T follicular helper cell (primary cell): ENCODE results near the gene GOLGB1.
"Not testable (repeated sequence)": the region's sequence is repeated elsewhere in the genome, so short reads cannot be mapped to it uniquely, and the experiment has no call there.

ENCODE experiments used
- DNase-seq: peaks from one replicate; pipeline ENCODE4 v3.0.0-alpha.2; 2020; ENCODE audit warnings: low read depth

The GOLGB1 gene

DNA sequence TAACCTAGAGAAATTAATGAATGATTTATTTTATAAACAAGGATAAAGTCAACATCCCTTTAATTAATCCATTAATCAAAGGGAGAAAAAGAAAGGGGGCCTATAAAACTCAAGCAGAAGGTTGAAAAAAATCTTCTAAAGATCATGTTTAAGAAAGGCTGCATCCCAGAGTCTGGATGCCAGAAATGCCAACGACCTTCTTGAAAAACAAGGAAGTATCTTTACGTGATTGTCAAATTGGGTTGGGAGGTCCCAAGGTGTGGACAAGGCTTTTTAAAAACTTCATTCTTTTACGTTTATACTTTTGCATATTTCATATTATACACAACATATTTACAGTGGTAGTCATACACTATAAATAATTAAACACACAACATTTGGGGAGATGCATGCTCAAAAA lies 1.6 kb downstream of the GOLGB1 start:
- no peak for DNase-seq

DNA sequence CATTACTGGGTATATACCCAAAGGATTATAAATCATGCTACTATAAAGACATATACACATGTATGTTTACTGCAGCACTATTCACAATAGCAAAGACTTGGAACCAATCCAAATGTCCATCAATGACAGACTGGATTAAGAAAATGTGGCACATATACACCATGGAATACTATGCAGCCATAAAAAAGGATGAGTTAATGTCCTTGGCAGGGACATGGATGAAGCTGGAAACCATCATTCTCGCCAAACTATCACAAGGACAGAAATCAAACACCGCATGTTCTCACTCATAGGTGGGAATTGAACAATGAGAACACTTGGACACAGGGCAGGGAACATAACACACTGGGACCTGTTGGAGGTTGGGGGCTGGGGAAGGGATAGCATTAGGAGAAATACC lies 6.4 kb downstream of the GOLGB1 start:
- DNase-seq, result not testable (repeated sequence)

DNA sequence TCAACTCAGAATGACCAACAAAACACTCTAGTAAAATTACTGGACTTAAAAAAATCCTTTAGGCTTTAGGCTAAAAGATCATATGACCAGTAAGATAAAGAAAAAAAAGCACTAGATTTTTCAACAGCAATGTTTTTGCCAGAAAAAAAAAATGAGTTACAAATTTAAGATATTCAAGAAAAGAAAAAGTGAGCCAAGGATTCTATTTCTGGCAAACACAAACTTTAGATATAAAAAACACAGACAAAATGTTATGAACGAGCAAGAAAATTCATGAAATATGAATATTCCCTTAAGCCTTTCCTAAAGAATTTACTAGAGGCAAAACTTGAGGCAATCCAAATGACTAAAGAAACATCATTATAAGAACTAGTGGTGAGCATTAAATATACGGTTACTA lies 8.6 kb downstream of the GOLGB1 start:
- no peak for DNase-seq

DNA sequence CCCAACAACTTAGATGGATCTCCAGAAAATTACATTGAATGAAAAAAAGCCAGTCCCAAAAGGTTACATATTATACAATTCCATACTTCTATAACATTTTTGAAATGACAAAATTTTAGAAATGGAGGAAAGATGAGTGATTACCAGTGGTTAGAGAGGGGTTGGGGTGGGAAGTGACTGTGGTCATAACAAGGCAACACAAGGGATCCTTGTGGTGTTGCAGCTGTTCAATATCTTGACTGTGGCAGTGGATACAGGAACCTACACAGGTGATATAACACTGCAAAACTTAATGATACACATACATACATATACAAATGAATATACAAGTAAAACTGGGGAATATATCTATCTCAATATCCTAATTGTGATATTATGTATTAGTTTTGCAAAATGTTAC lies 9.6 kb downstream of the GOLGB1 start:
- no peak for DNase-seq

DNA sequence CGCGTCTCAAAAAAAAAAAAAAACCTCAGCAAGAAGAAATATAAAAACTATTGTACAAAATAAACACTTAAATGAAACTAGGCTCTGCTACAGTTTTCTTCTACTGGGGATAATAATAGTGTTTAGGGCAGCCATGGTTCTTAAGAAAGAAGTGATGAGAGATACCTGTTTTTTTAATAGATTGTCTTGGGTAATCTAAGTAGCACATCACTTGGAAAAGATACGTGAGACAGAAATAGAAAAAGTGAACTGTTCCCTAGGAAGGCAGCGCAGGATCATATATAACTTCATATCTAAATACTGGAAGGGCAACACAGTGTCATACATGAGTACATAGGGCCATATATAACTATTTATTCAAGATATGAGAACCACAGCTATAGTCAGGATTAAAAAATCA lies 11.9 kb downstream of the GOLGB1 start:
- no peak for DNase-seq

DNA sequence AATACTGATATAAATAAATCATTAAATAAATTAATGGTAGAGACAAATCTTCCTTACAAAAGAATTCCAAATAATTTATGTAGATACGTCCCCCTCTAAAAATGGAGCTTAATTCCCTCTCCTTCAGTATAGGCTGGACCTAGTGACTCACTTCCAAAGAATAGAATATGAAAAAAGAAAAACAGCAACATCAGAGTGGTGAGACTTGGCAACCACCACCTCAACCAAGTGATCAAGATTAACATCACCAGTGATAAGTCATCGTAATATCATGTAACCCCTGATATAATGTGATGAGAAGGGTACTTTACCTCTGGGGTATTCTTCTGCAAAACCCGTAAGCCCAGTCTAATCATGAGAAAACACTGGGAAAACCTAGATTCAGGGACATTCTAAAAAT lies 13.4 kb downstream of the GOLGB1 start:
- DNase-seq, result no peak

DNA sequence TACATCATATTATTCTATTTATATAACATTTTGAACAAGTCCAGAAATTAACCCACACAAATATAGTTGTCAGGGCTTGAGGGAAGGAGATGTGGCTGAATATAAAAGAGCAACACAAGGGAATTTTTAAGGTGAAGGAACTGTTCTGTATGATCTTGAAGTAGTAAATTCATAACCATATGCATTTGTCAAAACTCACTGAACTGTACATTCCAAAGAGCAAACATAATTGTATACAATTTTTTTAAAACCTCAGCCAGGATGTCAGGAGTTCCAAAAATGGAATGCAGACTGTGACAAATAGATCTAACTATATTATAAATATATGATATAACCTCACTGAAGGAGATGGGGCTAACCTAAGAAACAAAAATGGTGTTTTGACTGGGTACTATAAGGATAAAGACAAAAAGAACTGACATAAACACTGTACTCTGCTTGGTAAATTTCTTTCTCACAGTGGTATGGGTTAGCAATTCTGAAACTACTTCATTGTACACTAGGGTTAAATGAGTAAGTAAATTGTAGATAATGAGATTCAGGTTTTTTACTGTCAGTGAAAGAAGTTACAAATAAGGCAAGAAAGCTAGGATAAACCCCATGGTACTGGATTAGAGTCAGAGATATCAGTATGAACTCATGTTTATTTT lies 14.4 kb downstream of the GOLGB1 start:
- DNase-seq, result no peak

DNA sequence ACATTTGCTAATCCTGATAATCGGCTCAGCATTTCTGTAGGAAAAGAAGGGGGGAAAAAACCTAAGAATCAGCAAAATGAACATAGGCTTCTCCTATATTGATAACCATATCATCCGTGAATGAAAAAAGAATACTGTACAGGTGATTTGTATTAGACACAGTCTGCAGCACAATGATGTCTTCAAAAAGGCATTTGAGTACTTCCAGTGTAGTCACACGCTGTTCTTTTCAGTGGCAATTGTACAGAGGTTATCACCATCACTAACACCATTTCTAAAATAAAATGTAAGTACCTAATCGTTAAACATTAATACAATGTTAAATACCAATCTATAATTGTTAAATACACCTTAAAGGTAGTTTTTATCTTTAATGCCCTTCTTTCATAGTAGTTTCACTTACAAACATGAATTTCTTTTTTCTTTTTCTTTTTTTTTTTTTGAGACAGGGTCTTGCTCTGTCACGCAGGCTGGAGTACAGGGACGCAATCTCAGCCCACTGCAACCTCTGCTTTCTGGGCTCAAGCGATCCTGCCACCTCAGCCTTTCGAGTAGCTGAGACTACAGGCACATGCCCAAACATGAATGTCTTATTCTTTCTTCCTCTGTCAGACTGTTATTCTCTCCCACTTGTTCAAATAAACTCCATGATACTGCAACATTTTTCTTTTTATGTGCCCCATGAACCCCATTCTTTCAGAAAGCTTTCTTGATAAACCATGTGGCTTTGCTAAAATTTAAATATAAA lies 18.4 kb downstream of the GOLGB1 start:
- DNase-seq, result no peak

DNA sequence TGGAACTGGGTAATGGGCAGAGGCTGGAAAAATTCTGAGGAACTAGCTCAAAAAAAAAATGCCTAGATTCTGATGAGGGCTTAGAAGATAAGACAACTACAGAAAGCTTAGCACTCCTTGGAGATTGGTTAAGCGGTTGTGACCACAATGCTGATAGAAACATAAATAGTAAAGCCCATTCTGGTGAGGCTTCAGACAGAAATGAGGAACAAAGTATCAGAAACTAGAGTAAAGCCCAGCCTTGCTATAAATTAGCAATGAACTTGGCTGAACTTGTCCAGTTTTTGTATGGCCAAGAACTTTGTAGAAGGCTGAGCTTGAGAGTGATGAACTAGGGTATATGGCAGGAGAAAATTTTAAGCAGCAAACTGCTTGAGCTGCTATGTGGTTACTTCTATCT lies 25.4 kb downstream of the GOLGB1 start:
- no peak for DNase-seq

DNA sequence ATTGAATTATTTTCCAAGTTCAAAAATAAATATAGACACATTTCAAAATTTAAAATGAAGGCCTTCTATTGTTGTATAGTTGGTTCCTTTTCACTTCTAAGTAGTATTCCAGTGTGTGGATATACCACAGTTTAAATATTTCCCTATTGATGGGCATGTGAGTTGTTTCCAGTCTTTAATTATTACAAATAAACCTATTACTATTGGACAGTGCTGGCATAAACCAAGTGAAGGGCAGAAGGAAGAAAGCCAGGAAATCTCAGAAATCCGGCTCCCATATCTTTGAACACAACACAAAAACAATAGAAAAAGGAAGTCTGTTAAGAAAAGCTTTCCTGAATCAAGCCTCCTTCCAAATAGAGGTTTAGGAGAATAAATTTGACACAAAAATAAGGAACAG lies 26.1 kb downstream of the GOLGB1 start:
- no peak for DNase-seq

DNA sequence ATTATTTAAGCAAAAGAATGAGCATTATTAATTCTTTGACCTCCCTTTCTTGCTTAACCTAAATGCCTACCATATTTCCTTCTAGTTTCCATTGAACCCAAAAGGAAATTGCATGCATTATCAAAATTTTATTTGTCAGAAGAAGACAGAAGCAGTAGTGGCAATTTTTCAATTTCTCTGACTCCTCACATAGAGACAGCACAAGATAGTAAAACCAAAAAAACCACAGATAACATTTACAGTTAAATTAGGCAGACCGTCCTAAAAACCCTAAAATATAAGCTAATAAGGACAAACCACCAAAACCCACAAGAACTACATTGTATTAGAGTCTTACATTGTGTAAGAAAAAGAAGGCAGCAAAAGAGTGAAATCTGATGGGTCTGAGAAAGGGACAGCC lies 27.1 kb downstream of the GOLGB1 start:
- no peak for DNase-seq

DNA sequence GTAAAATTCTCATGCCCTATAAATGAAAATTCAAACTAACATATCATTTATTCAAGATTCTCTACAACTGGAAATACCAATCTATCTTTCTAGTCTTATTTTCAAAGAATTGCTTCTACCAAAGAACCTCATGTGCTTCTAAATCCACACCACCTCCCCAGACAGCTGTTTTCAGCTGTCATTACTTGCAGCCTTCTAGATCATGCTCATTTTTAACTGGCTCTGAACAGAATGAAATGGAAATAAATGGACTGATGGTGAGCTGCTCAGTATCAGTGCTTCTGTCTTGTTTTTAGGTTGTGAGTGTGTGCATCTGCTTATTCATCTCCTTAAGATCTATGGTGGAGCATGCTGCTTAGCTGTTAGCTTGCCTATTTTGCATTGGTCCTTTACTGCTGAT lies 29.4 kb downstream of the GOLGB1 start:
- DNase-seq, result no peak

DNA sequence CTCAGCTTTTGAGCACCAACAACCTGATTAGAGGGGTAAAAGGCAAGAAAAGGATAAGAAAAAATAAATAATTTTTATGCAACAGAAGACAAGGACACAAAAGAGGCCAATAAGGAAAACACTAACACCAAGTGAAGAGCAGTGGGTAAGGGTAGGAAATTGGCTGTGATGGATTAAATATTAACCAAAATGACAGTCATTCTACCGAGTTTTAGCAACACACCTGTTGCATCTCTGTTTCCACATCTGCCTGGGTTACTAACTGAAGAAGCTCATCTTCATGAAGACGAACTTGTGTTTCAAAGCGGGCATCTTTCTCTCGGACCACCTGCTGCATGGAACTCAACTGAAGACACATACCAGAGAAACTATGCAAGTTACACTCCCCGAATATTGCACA lies 30.1 kb downstream of the GOLGB1 start:
- no peak for DNase-seq

DNA sequence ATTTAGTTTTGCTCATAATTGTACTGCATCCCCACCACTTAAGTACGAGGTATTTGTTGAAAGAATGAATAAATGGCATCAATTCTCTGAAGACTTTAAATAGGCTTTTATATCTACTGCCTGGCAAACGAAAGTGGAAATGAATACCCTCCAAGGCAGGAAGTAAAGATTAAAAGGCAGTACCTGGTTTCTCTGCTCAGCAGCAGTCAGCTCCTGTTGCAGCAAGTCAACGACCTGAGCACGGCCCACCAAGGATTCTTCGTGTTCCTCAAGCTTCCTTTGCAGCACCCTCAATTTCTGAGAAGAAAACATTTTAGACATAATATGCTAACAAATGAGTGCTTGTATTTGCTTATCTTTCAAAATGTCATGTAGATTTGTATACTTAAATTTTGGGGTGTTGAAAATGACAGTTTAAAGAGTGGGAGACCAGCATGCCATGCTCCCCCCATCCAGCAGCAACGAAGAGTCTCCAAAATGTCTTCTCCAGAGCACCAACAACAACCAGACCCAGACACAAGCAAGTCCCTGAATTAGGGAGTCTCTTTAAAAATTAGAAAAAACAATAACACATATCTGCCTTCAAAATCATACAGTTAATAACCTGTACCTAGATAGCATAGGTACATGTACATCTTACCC lies 31.2 kb downstream of the GOLGB1 start:
- peak; percentile 1 for DNase-seq

DNA sequence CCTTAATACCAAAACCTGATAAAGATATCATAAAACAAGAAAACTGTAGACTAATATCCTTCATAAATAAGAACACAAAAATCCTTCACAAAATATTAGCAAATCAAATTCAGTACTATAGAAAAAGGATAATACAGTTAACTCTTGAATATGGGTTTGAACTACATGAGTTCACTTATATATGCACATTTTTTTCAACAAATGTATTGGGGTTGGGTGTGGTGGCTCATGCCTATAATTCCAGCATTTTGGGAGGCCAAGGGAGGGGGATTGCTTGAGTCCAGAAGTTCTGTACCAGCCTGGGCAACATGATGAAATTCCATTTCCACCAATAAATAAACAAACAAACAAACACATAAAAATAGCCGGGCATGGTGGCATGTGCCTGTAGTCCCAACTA lies 39.2 kb downstream of the GOLGB1 start:
- no peak for DNase-seq

DNA sequence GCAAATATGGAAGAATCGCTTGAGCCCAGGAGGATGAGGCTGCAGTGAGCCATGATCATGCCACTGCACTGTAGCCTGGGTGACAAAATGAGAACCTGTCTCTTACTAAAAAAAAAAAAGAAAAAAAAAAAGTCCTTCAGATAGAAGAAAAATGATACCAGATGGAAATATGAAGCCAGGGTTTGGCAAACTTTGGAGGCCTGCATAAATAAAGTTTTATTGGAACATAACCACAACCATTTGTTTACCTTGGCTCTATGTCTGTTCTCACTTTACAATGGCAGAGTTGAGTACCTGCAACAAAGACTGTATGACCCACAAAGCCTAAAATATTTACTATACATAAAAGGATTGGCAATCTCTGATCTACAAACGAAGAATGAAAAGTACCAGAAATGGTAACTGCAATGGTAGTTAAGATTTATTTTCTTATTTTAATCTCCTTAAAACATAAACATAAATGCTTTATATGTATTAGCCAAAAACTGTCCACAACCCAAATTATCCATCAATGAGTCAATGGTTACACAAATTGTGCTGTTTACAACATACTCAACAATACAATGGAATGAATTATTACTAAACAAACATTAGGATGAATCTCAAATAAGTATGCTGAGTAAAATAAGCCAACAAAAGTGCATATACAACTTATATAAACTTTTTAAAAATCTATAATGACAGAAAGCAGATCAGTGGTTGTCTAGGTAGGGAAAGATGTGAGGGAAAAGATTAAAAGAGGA lies 41.8 kb downstream of the GOLGB1 start:
- no peak for DNase-seq

DNA sequence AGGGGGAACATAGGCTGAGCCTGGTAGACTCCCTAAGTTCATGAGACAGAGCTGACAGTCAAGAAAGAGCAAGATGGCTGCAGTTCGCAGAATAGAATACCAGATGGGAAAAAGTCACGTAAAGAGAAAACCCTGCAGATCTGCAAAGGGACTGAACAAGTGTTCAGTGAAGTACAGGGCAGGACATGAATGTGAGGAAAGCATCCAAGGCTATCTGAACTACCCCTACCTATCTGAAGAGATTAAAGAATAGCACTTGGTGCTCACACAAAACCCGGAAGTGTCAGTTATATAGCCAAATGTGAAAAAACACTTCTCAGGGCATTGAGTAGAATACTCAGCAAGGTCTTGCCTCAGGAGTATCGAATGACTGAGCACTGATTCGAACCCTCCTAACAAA lies 44.0 kb downstream of the GOLGB1 start:
- no peak for DNase-seq

DNA sequence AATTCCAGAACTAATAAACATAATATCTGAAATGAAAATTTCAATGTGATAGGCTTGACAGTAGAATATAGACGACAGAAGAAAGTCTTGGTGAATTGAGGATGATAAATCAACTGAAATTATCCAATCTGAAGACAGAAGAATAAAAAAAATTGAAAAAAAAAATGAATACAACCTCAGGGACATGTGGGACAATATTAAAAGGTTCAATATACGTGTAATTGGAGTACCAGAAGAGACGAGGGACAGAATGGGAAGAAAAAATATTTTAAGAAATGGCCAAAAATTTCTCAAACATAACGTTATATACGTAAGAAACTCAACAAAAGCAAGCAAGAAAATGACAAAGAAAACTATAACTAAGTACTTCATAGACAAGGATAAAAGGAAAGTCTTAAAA lies 45.6 kb downstream of the GOLGB1 start:
- DNase-seq, result no peak

DNA sequence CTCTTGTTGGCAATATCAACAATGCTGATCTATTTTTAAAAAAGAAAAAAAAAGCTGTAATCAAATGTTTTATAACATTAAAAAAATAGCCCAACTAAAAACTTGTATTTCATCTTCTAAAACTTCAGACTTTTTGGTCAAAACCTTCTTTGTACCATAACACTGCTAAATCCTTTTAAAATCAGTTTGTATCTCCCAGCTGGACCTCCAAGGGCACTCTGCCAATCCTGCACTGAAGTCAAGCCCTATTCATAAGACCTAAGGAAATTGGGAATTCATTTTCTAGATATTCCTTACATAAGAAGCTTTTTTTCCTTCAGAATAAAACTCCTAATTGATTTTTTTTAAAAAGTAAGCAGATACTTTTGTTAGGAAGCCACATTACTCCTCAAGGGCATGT lies 50.6 kb downstream of the GOLGB1 start:
- DNase-seq, result no peak

DNA sequence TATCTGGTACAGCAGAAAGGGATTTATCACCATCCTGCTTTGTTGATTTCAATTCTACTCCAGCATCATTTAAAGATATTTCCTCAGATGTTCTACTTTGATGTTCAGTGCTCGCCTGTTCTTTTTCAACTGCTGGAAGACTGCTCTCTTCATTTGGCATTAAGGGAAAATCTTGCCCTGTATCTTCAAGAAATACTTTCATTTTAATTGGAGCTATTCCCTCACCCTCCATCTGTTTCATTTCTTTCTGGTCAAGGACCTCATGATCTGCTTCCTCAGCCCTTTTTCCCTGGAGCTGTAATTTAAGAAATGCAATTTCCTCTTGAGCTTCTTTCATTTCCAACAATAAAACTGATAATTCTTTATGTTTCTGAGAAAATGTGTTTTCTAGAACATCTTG lies 51.1 kb downstream of the GOLGB1 start:
- DNase-seq, result no peak

DNA sequence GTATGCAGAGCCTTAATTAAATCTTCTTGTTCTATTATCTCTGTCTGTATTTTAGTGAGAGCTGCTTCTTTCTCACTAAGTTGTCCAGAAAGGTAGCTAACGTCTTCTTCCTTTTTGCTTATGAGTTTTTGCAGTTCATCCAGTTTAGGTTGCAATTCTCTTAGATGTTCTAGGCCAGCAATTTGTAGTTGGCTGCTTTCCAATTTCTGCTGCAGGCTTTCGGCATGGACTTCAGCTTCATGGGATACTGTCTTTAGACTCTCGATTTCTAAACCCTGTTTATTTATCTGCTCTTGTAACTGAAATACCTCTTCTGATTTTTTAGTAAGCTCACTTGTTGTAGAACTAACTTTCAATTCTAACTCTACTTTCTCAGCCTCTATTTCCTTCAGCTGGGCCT lies 53.4 kb downstream of the GOLGB1 start:
- DNase-seq, result no peak

DNA sequence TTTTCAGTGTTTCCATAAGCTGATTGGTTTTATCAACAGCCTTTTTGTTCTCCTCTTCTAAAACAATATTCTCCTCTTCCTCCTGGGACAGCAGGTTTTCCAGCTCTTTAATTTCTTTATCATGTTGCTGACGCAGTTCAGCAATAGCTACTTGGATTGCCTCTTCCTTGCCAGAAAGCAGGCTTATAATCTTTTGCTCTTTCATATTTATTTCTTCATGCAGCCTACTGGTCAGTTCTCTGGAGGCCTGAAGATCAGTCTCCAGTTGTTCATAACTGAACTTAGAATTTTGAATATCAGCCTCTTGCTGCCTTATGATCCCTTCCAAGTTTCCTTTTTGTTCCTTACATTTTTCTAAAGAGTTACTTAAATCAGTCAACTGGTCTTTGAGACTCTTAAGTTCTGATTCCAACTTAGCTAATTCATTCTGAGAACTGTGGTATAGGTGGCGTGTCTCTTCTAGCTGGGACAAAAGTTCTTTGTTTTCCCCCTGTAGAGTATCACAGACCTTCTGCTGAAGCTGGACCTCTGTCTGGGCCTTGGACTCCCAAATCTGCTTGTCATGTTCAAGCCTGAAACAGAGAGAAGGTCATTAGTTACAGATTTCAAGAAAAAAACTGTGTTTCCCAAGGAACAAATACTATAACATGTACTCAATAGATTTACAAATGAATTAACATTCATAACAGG lies 57.4 kb downstream of the GOLGB1 start:
- DNase-seq, result no peak
